Spinal cord (tissue), 10 donors: ENCODE results near the gene ARHGEF19. TPM values are rescaled to one million over a fixed set of nuclear protein-coding genes. Genes with fewer than 3 reads are reported as not detected.

ENCODE experiments used
- DNase-seq, 6 donors: peaks; one replicate each; pipeline versions ENCODE4 v3.0.0 to v3.0.0-alpha.2; 2013 to 2015; ENCODE audit warnings: low spot score in 6 of 6, low read depth in 4 of 6
- H3K27ac ChIP-seq: one replicate; pipeline ENCODE4 v1.5.1; 2013; ENCODE audit warnings: low read depth, low read length, control low read depth
- H3K27me3 ChIP-seq: one replicate; pipeline ENCODE4 v1.6.1; 2013; ENCODE audit warnings: low read length; ENCODE audit not compliant: control insufficient read depth, insufficient read depth
- H3K36me3 ChIP-seq: one replicate; pipeline ENCODE4 v1.6.1; 2013; ENCODE audit warnings: low read length; ENCODE audit not compliant: control insufficient read depth, insufficient read depth
- H3K4me1 ChIP-seq: one replicate; pipeline ENCODE4 v1.6.1; 2013; ENCODE audit warnings: low read length; ENCODE audit not compliant: control insufficient read depth, insufficient read depth
- H3K4me3 ChIP-seq: one replicate; pipeline ENCODE4 v1.5.1; 2013; ENCODE audit warnings: low read depth, low read length, control low read depth
- H3K9me3 ChIP-seq: one replicate; pipeline ENCODE4 v1.6.1; 2013; ENCODE audit warnings: low read length; ENCODE audit not compliant: control insufficient read depth, insufficient read depth
- WGBS: methylation state at CpG from one replicate; pipeline ENCODE4 v1.1.5; 2013; ENCODE audit warnings: missing lambda C conversion rate; ENCODE audit not compliant: insufficient coverage; 5-methylcytosine and 5-hydroxymethylcytosine counted together
- polyA plus RNA-seq, 2 donors: library from polyadenylated mRNA; unstranded; fragments of 120-200 nt; gene quantifications; one replicate each; pipeline ENCODE4 v1.2.1, GENCODE V29; 2013; ENCODE audit not compliant: insufficient read length in 2 of 2
- total RNA-seq, 2 donors: library from RNA; depleted of rRNA in 1 of 2; stranded (reverse); fragments of 120-200 nt in 1 of 2; fragments of >200 nt in 1 of 2; gene quantifications; one replicate each; pipeline versions ENCODE4 v1.2.3 to v1.2.4, GENCODE V29; 2013 to 2014
- donor health status: healthy.

The ARHGEF19 gene
- total and polyA plus RNA-seq, 4 donors, result 1.6 to 5.1 (median 2.5) TPM

GRCh38 chr1:16153096-16153998 is 59.1 kb downstream of the ARHGEF19 start:
- peaks cover 65% of the 10 kb centered on the region for H3K4me1 ChIP-seq
- H3K4me3 ChIP-seq, result peak overlapping the region; percentile 68
- no peaks in the 10 kb centered on the region for H3K9me3 ChIP-seq
- H3K27me3 ChIP-seq, result peaks cover 30% of the 10 kb centered on the region
- DNase-seq, result no peak
- peak overlapping the region; percentile 84 for H3K27ac ChIP-seq
- WGBS, result 70% methylated on average over 5 of the region's 13 CpGs
- H3K36me3 ChIP-seq, result peaks cover 6% of the 10 kb centered on the region

GRCh38 chr1:16152481-16153087 is 59.9 kb downstream of the ARHGEF19 start:
- H3K27me3 ChIP-seq, result peaks cover 30% of the 10 kb centered on the region
- H3K36me3 ChIP-seq, result peaks cover 9% of the 10 kb centered on the region
- 71% methylated on average over 10 of the region's 16 CpGs for WGBS
- H3K27ac ChIP-seq, result peak overlapping the region; percentile 84
- H3K9me3 ChIP-seq, result no peaks in the 10 kb centered on the region
- peak overlapping the region; percentile 68 for H3K4me3 ChIP-seq
- peaks cover 67% of the 10 kb centered on the region for H3K4me1 ChIP-seq
- DNase-seq, result no peak

GRCh38 chr1:16151995-16152384 is 60.5 kb downstream of the ARHGEF19 start:
- H3K4me3 ChIP-seq, result no peak overlapping the region
- H3K9me3 ChIP-seq, result no peaks in the 10 kb centered on the region
- H3K27ac ChIP-seq, result peak overlapping the region; percentile 47
- peaks cover 9% of the 10 kb centered on the region for H3K36me3 ChIP-seq
- 100% methylated on average over 2 of the region's 4 CpGs for WGBS
- H3K4me1 ChIP-seq, result peaks cover 71% of the 10 kb centered on the region
- peaks cover 30% of the 10 kb centered on the region for H3K27me3 ChIP-seq
- no peak for DNase-seq

GRCh38 chr1:16151196-16151994 is 61.1 kb downstream of the ARHGEF19 start:
- H3K4me1 ChIP-seq, result peaks cover 77% of the 10 kb centered on the region
- H3K4me3 ChIP-seq, result no peak overlapping the region
- peak overlapping the region; percentile 67 for H3K27ac ChIP-seq
- DNase-seq, result no peak
- peaks cover 9% of the 10 kb centered on the region for H3K36me3 ChIP-seq
- H3K9me3 ChIP-seq, result no peaks in the 10 kb centered on the region
- H3K27me3 ChIP-seq, result peaks cover 31% of the 10 kb centered on the region
- 53% methylated on average over 6 of the region's 9 CpGs for WGBS

- H3K27ac ChIP-seq, result peak overlapping the region; percentile 67
- DNase-seq, result no peak
- H3K4me1 ChIP-seq, result peaks cover 79% of the 10 kb centered on the region
- peaks cover 9% of the 10 kb centered on the region for H3K36me3 ChIP-seq
- peaks cover 40% of the 10 kb centered on the region for H3K27me3 ChIP-seq
- no peak overlapping the region for H3K4me3 ChIP-seq
- WGBS, result 89% methylated on average over 5 of the region's 6 CpGs
- H3K9me3 ChIP-seq, result no peaks in the 10 kb centered on the region
These were observed 61.9 kb downstream of the ARHGEF19 start for GRCh38 chr1:16150508-16150907.

GRCh38 chr1:16149702-16150488 is 62.6 kb downstream of the ARHGEF19 start:
- no peaks in the 10 kb centered on the region for H3K9me3 ChIP-seq
- no peak overlapping the region for H3K4me3 ChIP-seq
- no peak for DNase-seq
- H3K4me1 ChIP-seq, result peaks cover 79% of the 10 kb centered on the region
- no peak overlapping the region for H3K27ac ChIP-seq
- peaks cover 9% of the 10 kb centered on the region for H3K36me3 ChIP-seq
- 77% methylated on average over 8 of the region's 12 CpGs for WGBS
- H3K27me3 ChIP-seq, result peaks cover 35% of the 10 kb centered on the region

- peaks cover 79% of the 10 kb centered on the region for H3K4me1 ChIP-seq
- no peak overlapping the region for H3K27ac ChIP-seq
- no peaks in the 10 kb centered on the region for H3K9me3 ChIP-seq
- no peak for DNase-seq
- 100% methylated on average over 4 of the region's 7 CpGs for WGBS
- peaks cover 9% of the 10 kb centered on the region for H3K36me3 ChIP-seq
- H3K4me3 ChIP-seq, result no peak overlapping the region
- H3K27me3 ChIP-seq, result peaks cover 27% of the 10 kb centered on the region
These were observed 63.3 kb downstream of the ARHGEF19 start for GRCh38 chr1:16149146-16149545.

- Histone ChIP-seq H3K36me3 (peaks cover 13% of the 10 kb centered on the region), H3K27me3 (peaks cover 21% of the 10 kb centered on the region), H3K27ac (no peak overlapping the region), H3K4me1 (peaks cover 79% of the 10 kb centered on the region), H3K9me3 (no peaks in the 10 kb centered on the region), H3K4me3 (no peak overlapping the region)
- DNase-seq, result no peak
- WGBS, result 94% methylated on average over 39 of the region's 39 CpGs
These were observed 63.9 kb downstream of the ARHGEF19 start for GRCh38 chr1:16148329-16149092.
